ENCODE data around the gene CCNH.

DNA sequence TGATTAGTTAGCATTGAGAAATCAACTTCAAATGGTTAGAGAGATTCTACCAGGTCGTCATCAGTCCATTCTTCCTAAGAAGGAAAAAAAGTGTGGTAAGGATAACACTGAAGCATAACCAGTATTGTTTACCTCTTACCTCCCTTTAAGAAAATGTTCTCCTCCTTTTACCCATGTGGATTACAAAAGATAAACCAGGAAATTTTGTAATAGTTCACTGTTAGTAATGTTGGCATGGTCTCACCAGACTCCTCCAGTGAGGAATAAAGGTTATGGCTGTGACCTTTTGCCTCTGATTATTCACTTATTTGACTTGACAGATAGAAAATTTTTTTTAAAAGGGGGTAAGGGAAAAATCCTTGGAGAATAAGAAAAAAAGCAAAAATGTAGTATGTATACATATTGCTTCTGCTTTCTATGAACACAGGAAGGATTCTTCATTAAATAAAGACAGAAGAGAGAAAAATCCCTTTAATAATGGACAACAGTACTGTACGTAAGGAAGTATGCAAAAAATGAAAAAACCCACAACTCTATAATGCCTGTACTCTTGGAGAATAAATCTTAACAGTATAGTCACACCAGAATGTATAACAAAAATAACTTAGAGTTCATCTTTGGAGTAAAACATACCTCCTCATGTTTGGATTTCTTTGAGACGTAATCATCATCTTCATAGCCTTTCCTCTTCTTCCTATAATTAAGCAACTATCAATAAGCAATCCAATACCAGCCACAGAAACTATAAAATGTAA is 18.1 kb downstream of the CCNH start:
- TF ChIP-seq YY1 (IDR thresholded peaks at IDR 0.05; ENCODE audit: insufficient read depth, insufficient read length) (no peak), SUZ12 (IDR thresholded peaks at IDR 0.05; ENCODE audit: extremely low read depth, insufficient read depth, insufficient read length) (no peak), ZNF274 (IDR thresholded peaks at IDR 0.05; ENCODE audit: low read depth, low read length) (no peak)

All from NT2/D1 (cell line).